Measurements from ENCODE around the gene DNAJA3. TPM values are rescaled to one million over a fixed set of nuclear protein-coding genes. Genes with fewer than 3 reads are reported as not detected.
A peak's percentile ranks its signal among the peaks of the same experiment; 100 is the strongest.

The DNAJA3 gene
- total and polyA plus RNA-seq, 12 donors, result 21.9 to 166 (median 76.5) TPM

DNA sequence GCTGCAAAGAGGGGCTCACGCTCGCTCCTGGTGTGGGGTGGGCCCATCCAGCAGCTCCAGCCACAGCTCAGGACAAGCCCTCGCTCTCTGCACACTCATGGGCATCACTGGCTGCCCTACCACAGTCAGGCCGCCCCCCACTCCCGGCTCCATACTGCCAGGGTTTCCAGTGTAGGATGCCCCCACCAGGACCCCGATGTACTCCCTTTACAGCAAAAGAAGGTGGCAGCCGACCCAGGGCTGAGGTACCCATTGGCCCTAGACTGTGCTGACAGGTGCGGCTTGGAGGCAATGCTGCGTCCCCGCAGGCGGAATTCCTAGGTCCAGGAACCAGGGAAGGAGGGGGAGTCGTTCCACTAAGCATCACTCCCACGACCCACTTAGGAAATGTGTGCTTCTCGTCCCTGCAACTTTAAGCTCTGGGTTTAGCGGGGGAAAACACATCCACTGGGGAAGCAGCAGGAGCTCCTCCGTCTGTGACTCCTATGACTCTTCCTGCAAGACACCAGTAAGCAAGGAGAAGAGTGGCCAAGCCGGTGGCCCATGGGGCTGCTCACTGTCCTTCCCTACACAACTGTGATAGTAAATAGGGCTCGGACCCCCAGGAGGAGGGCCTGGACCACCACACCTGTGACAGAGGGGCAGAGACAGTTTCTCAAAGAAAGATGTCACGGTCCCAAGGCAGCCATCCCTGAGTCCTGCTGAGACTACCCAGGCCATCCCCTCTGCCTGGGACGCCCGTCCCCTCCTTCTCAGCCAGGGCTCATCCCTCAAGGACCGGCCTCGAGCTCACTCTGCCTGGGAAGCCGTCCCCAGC is 22.3 kb upstream of the DNAJA3 start:
- WGBS, 4 donors, result 77 to 85% (median 79%) methylated on average over 12 to 24 of the region's 24 CpGs
- Histone ChIP-seq H3K4me3 (no peak overlapping the region), H3K36me3 (replicated peaks in 1 of 2) (peaks cover 0 to 41% of the 10 kb centered on the region in 2 donors), H3K27ac (no peak overlapping the region), H3K9me3 (replicated peaks in 1 of 3) (no peaks in the 10 kb centered on the region), H3K4me1 (replicated peaks in 1 of 2) (no peaks in the 10 kb centered on the region), H3K27me3 (no peaks in the 10 kb centered on the region)
- intact Hi-C loops (cut with DNase I), result loop anchor here (2.0 to 10.0 kb wide), 3 partner anchors 43 to 139 kb away; no protein-coding TSS in a partner anchor
- no peak for TF ChIP-seq POLR2A (IDR thresholded peaks at IDR 0.05)
- TF ChIP-seq, protein P1, sequence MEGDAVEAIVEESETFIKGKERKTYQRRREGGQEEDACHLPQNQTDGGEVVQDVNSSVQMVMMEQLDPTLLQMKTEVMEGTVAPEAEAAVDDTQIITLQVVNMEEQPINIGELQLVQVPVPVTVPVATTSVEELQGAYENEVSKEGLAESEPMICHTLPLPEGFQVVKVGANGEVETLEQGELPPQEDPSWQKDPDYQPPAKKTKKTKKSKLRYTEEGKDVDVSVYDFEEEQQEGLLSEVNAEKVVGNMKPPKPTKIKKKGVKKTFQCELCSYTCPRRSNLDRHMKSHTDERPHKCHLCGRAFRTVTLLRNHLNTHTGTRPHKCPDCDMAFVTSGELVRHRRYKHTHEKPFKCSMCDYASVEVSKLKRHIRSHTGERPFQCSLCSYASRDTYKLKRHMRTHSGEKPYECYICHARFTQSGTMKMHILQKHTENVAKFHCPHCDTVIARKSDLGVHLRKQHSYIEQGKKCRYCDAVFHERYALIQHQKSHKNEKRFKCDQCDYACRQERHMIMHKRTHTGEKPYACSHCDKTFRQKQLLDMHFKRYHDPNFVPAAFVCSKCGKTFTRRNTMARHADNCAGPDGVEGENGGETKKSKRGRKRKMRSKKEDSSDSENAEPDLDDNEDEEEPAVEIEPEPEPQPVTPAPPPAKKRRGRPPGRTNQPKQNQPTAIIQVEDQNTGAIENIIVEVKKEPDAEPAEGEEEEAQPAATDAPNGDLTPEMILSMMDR (IDR thresholded peaks at IDR 0.05), result no peak
- no peak for DNase-seq

DNA sequence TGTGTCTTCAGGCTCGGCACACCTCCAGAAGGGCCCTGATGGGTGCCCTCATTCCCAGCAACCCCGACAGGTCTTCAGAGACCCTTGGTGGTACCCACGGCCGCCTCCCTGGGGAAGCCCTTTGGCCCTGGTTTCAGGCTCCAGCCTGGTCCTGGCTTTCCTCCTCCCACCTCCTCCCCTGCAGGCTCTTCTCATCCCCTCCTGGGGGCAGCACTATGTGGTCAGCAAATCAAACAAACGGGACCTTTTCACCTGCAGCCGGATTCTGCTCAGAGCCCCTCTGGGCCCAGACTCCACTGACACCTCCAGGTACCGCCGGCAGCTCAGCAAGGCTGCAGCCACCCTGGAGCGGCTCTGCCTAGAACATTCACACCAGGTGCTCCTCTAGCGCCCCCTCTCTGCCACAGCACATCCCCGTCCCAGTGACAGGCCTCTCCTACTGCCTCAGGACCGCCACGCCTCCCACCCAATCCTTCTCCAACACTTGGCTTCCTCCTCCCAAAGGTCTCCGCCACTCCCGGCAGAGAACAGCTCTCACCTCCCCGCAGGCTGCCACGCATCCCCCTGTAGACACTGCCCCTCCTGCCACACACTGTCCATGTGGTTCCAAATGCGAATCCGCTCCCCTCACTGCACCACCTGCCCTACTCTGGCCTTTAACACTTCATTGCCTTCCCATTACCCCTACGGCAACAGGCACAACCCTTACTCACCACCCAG is 21.3 kb upstream of the DNAJA3 start:
- H3K4me3 ChIP-seq, result no peak overlapping the region
- DNase-seq, result peak in 4 of 7 donors; percentile 52 to 80 (median 61)
- H3K4me1 ChIP-seq (replicated peaks in 1 of 2), result no peaks in the 10 kb centered on the region
- WGBS, 4 donors, result 78 to 81% (median 79%) methylated on average over 20 of the region's 20 CpGs
- no peaks in the 10 kb centered on the region for H3K9me3 ChIP-seq (replicated peaks in 1 of 3)
- intact Hi-C loops (cut with DNase I), result loop anchor here (2.0 to 10.0 kb wide), 3 partner anchors 46 to 140 kb away; no protein-coding TSS in a partner anchor
- TF ChIP-seq POLR2A (IDR thresholded peaks at IDR 0.05), result no peak
- TF ChIP-seq, protein P1 (IDR thresholded peaks at IDR 0.05), result peak; percentile 31 to 67 (median 52)
- no peak overlapping the region for H3K27ac ChIP-seq
- no peaks in the 10 kb centered on the region for H3K27me3 ChIP-seq
- H3K36me3 ChIP-seq (replicated peaks in 1 of 2), result peaks cover 0 to 41% of the 10 kb centered on the region in 2 donors

DNA sequence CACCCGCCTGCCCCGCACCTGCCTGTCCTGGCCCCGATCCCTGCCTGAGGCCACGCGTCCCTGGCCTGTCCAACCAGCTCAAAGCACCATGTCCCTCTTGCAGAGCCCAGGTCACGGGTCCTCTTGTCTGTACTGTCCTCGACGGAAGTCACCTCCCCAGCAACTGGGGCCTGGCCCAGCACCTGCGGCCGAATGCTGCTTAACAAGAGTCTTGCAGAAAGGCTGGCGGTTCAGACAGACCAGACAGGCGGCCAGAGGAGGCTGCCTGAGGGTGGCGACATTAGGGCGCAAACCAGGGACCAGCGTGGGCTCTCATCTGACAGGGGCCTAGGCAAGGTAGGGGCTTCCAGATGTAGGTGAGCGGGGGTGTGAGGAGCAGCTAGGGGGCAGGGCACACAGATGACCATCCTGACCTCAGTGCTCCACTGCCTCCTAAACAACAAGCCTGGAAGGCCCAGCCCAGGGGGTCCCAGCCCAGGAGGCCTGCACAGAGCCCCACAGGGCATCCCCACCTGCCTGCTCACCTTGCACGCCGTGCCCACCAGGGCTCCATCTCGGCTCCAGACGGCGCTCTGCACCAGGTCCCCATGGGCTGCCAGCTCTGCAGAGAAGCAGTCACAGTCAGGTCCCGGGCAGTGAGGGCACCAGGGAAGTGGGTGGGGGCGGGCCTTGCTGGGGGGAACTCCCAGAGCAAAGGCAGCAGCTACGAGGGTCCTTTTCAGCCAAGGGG is 20.5 kb upstream of the DNAJA3 start:
- peak in 1 of 7 donors; percentile 17 for DNase-seq
- H3K27ac ChIP-seq, result no peak overlapping the region
- 88 to 95% (median 90%) methylated on average over 14 to 24 of the region's 24 CpGs for WGBS, 4 donors
- TF ChIP-seq, protein P1 (IDR thresholded peaks at IDR 0.05), result no peak
- TF ChIP-seq POLR2A (IDR thresholded peaks at IDR 0.05), result no peak
- intact Hi-C loops (cut with DNase I), result loop anchor here (2.0 to 10.0 kb wide), 3 partner anchors 46 to 140 kb away; no protein-coding TSS in a partner anchor
- H3K4me1 ChIP-seq (replicated peaks in 1 of 2), result no peaks in the 10 kb centered on the region
- H3K4me3 ChIP-seq, result no peak overlapping the region
- H3K9me3 ChIP-seq (replicated peaks in 1 of 3), result no peaks in the 10 kb centered on the region
- no peaks in the 10 kb centered on the region for H3K27me3 ChIP-seq
- peaks cover 0 to 41% of the 10 kb centered on the region in 2 donors for H3K36me3 ChIP-seq (replicated peaks in 1 of 2)

All from adrenal gland (tissue), 12 donors.